ENCODE measurements around the gene KIF2A.
A peak's percentile ranks its signal among the peaks of the same experiment; 100 is the strongest.
"Not testable (repeated sequence)": the region's sequence is repeated elsewhere in the genome, so short reads cannot be mapped to it uniquely, and the experiment has no call there.

KIF2A gene

DNA sequence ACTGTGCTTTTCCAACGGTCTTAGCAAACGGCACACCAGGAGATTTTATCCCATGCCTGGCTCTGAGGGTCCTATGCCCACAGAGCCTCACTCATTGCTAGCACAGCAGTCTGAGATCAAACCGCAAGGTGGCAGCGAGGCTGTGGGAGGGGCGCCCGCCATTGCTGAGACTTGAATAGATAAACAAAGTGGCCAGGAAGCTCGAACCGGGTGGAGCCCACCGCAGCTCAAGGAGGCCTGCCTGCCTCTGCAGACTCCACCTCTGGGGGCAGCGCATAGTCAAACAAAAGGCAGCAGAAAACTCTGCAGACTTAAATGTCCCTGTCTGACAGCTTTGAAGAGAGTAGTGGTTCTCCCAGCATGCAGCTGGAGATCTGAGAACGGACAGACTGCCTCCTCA, 14.2 kb upstream of the KIF2A start:
- DNase-seq (ENCODE audit: low spot score): not testable (repeated sequence)

DNA sequence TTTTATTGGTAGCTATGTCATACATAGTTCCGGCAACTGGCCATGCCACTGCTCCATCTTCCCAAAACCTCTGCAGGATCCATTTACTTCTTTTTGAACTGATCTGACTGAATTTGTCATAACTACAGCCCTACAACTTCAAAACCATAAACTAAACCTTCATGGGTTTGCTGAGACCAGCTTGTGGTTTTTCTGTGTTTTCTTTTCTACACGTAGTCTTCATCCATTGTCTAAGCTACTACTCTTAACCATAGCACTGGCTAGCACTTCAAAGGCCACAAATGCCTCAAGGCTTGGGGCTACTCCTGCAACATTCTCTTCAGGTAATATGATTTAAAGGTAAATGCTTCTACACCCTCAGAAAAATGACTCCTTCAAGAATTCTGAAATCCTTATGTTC, 9.0 kb upstream of the KIF2A start:
- DNase-seq (ENCODE audit: low spot score): no peak

DNA sequence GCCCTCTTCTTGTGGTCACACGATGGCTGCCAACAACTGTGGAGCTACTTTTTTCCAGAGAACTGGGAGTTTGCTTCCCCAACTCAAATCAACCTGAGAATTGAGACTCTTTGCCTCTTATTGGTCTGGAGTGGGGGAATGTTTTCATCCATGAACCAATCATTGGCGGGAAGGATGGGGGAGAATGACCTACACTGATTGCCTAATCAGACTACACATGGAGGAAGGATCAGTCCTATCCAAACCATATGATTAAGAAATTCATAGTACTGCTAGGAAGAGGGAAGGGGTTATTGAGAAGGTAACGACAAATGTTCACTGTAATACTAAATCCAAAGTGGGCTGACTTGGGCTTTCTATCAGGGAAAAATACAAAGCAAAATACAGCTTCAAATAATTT, 7.9 kb upstream of the KIF2A start:
- DNase-seq (ENCODE audit: low spot score): no peak

DNA sequence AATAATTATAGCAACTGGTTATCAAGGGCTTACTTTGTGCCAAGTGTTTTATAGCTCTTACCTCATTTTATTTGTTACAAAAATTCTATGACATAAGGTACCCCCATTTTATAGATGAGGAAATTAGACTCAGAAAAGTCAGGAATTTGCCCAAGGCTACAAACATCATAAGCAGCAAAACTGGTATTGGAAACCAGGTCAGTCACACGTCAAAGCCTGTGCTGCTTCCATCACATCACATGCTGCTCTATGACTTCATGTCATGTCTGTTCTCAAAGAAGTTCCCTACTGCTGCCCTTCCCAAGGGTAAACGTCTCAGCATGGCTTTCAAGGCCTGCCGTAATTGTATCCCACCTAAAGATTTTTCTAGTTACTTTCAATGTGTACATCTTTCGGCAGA, 6.9 kb upstream of the KIF2A start:
- DNase-seq (ENCODE audit: low spot score): no peak

DNA sequence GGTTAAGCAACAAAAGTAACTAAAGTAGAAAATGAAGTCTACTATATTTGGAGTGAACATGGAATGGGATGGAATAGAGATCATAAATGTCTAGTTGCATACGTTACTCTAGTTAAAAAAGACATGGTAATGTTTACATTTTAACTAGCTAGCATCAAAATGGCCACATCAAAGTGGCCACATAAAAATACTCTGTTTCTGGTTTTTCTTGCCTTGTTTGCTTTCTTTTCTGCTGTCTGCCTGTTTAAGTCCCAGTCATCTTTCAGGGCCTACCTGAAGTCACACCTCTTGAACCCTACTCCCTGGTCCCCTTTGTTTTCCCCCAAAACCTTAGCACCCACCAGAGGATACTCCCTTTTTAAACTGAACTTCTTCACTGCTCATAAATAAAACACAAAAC, 6.4 kb upstream of the KIF2A start:
- DNase-seq (ENCODE audit: low spot score): no peak

DNA sequence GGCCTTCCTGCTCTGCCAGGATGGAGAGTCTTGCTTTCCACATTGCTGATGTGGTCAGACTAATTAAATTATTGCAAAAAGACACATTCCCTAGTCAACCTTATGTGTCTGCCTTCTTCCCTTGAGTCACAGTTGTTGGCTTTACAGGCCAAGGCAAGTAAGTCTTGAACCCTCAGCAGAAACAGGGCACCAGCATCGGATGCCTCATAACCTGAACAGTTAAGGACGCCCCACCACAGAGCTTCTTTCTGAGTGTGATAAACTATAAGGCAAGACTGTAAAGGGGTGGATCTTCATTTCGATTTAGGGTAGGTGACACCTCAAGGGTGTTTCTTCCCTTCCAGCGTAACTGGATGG, 670 bp upstream of the KIF2A start:
- DNase-seq (ENCODE audit: low spot score): no peak

DNA sequence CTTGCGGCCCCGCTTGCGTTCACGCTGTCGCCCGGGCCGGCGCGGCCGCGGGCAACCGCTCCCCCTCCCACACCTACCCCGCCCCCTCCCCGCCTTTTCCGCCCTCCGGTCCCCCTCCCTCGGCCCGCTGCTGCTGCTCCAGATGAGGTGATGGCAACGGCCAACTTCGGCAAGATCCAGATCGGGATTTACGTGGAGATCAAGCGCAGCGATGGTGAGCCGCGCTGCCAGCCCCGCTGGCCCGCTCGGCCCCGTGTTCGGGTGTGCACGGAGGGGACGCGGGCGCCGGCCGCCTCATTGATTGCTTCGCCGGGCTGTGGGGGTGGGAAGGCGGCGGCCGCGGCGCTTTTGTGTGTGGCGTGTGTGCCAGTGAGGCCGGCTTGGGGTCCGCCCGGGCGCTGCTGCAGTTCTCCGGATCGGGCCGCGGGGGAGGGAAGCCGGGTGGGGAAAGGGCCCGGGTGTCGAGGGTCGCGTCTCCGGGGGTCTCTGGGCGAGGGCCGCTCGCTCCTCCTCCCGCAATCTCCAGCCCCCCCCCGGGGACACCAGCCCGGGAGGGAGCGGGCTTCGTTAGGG, 403 bp downstream of the KIF2A start:
- DNase-seq (ENCODE audit: low spot score): no peak

DNA sequence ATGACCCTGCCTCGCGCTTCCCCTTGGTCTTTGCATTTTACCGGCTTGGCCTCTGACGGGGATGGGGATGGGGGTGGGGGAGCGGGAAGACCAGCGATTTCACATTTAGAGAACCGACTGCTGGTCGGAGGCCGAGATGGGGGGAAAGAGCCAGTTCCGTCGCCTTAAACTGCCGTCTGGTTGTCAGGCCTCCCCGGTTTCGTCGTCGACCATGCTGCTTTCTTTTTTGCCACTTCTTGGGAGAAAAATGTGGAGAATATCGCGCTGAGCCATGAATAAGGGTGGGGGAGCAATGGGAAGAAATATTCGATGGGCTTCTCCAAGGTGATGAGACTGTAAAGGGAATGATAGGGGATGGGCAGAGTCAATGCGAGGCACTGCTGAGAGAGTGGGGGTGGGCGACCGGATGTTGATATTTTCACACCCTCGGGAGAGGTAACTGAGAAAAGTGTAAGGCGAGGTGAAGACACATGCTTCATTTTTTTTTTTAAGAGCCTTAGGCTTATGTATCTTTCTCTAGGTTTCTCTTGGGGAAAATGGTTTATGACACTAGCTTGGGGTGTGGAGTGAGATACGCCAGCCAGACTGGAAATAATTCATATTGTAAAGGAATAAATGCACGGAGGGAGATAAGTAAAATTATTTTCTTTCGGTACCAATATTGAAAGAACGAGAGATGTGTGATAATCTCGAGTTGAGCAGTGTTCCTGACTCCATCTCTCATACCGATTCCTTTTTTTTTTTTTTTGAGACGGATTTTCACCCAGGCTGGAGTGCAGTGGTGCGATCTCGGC, 1.1 kb downstream of the KIF2A start:
- peak; percentile 38 for DNase-seq (ENCODE audit: low spot score)

DNA sequence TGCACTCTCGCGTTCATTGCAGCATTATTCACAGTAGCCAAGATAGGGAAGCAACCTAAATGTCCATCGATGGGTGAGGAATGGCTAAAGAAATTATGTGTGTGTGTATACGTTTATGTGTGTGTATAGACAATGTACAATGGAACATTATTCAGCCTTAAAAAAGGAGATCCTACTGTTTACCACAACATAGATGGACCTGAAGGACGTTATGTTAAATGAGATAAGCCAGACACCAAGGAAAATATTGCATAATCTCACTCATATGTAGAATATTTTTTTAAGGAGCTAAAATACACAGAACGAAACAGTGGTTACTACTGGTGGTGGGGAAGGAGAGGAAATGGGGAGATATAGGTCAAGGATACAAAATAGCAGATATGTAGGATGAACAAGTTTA, 2.4 kb downstream of the KIF2A start:
- no peak for DNase-seq (ENCODE audit: low spot score)

DNA sequence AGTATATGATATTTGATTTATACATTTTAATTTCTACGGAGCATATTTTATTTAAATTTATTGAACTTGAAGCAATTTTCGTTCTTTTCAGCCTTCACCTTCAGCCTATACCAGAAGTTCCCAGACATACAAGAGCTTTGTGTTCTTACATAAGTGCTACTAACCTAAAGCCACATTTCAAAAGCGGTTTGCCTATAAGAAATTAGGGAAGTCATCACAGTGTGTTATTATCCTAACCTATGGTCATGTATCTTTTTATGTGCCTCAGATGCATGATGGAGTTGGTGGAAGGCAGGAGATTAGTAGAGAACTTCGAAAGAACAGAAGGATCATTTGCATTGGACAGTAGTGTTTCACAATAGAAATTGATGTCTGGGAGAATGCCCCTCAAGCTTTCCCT, 3.1 kb downstream of the KIF2A start:
- DNase-seq (ENCODE audit: low spot score): no peak

DNA sequence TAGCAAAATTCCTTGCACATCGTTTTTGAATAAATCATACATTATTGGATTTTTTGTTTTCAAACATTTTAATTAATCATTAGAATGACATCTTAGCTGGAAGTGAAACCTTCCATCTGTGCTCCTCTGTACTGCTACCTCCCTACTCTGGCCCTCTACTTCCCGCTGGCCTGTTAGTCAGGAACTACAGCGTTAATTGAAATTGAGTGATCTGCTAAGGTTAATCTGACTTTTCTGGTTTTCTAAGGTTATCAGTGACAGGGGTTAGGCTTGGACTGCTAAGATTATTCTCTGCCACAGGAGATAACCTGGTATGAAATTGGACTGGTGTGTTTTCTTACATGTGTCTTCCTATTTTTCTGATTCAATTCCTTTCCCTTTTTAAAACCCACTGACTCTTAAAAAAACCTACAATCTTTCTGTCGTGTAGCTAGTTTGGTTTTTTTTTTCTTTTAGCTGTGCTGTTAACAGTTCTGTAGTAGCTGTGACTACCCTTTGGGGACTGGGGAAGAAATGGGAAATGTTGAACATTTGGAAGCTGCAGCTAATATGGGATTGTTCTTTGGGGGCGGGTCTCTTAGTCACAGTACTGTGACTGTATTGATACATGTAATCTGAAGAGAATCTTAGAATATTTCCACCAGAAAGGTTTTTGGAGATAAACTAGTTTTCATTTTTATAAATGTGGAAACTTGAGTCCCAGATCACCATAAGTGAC, 4.6 kb downstream of the KIF2A start:
- no peak for DNase-seq (ENCODE audit: low spot score)

DNA sequence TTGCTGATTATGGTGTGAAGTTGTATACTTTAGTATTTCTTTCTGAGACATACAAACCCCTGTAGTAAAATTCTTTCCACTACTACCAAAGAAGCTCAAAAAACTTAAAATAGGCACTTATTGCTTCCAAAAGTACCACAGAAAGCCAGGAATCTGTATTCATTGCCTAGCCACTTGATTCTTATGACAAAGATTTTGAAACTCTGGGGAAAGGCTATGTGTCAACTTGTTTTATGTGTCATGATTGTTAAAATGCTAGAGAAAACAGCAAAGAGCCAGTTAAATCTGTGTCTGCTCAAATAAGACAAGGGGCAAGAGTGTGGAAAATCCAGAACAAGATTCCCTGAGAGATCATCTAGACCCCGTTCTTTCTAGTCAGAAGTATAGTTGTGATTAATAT, 6.0 kb downstream of the KIF2A start:
- DNase-seq (ENCODE audit: low spot score): no peak

DNA sequence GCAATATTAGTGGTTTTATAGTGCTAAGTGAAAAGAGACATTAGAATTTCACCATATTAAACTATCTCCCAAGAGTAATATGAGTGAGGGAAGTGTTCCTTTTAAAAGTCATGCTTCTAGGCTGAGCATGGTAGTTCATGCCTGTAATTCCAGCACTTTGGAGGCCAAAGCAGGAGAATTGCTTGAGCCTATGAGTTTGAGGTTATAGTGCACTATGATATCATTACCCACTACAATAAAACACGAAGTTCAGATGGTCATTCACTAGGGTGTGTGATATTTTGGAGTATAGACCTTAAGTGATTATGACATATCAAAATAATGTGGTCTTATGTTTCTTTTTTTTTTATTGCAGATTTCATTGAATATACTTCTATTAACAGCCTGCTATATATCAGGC, 6.7 kb downstream of the KIF2A start:
- DNase-seq (ENCODE audit: low spot score): no peak

DNA sequence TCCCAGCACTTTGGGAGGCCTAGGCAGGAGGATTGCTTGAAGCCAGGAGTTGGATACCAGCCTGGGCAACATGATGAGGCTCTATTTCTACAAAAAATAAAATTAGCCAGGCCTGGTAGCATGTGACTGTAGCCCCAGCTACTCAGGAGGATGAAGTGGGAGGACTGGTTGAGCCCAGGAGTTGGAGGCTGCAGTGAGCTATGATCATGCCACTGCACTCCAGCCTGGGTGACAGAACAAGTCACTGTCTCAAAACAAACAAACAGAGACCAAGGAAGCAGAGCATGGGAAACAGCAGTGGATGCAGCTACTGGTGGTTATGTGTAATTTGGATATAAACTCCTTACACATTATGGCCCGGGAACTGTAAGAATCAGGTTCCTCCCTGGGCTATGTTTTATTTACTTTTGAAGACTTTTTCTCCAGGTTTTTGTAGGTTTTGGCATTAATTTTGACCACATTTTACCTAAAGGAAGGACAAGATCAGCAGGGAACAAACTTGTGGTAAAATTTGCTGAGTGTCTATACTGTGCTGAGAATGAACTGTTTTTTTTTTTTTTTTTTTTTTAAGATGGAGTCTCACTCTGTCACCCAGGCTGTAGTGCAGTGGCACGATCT, 8.3 kb downstream of the KIF2A start:
- no peak for DNase-seq (ENCODE audit: low spot score)

DNA sequence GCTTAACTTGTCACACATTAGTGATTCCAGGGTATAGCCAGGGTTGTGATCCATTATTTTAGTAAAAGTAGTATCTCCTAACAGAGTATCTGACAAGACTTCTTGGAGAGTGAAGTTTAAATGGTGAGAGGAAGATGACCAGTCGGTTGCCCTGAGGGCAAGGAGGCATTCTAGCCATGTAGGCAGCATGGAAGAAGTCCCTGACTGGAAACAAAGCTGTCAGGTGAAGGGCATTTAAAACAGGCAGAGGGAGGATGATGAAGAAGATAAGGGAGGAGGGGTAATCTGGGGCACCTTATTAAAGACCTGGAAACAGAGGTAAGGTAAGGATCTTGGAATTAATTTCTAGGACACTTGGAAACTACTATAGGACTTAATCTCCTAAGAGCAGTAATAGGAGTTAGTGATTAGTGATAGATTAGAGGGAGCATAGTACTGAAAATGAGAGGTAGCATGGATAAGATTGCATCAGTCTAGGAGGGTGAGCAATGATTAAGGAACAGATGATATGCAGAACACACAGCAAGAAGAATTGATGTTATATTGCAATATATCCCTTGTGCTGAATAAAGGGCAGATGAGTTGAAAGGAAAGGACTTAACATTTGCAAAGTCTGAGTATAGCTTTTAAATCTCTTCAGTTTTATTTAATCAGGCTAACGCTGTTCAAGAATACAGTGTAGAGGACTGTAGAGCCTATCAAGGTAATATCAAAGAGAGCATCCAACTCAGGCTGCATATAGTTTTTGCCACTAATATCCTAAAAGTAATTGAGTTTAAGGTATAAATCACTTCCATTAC, 9.6 kb downstream of the KIF2A start:
- no peak for DNase-seq (ENCODE audit: low spot score)

DNA sequence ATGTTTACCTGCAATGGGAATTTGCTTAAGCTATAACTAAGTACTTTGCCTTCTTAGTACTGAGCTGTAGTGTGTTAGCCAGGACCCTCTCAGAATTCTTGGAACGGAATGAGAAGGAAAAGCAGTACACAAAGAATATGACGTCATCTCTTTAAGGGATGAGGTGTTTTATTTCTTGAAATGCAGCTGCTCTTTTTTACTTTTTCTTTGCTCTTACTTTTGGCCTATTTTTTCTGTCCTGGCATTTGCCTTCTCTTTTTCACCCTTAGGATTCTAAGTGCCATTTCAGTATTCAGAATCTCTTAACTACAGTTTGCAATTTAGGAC, 10.1 kb downstream of the KIF2A start:
- DNase-seq (ENCODE audit: low spot score): no peak

DNA sequence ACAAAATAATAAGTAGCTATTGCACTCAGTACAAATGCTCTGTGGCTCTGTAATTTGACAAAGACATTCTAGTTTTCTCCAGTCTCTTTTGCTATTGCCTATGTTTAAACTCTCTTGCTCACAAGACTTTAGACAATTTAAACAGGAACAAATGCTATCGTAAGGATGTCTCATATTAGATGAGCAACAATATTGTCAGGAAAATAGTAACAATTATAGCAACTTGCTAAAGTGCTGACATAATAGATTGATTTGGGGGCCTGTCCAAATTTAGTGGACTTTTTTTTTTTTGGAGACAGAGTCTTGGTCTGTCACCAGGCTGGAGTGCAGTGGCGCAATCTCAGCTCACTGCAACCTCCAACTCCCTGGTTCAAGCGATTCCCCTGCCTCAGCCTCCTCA, 11.8 kb downstream of the KIF2A start:
- no peak for DNase-seq (ENCODE audit: low spot score)

DNA sequence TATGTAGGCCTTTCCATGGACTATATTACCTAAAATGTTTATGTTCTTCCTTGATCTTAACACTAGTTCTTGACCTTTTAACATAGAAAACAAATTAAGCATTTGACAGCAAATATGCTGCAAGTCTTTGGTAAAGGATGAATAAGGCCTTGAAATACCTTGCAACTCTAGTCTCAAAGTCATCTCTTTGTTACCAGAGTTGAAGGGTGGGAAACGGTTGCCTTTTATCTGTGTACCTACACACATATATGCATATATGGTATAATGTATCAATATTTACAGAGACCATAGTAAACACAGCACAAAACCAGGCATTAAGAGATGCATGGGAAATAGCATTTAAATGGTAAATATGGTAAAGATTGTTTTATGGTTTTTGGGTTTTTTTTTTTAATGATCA, 16.5 kb downstream of the KIF2A start:
- no peak for DNase-seq (ENCODE audit: low spot score)

DNA sequence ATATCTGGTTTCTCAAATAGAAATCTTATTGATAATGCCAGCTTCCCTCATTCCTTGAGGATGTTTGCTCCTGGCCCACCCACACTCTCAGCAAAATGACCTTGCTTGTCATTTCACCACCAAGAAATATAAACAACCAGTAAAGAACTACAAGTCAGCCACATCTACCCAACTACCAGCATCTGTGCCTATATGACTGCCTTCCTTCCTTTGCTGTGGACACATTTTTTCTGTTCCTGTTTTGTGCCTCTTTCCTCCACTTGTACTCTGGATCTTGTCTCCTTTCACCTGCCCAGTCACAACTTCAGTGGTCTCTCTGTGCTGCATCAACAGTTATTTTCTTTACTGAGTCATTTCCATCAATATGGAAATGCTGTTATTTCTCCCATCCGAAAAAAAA, 20.3 kb downstream of the KIF2A start:
- DNase-seq (ENCODE audit: low spot score): no peak

DNA sequence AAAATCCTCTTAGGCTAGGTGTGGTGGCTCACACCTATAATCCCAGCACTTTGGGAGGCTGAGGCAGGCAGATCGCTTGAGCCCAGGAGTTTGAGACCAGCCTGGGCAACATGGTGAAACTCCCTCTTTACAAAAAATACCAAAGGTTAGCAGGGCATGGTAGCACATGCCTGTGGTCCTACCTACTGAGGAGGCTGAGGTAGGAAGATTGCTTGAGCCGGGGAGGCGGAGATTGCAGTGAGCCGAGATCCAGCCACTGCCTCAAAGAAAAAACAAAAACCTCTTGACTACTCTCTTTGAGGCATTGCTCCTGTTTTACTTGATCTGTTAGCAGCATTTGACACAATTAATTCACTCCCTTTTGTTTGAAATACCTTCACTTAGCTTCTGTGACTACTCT, 20.7 kb downstream of the KIF2A start:
- DNase-seq (ENCODE audit: low spot score): no peak

DNA sequence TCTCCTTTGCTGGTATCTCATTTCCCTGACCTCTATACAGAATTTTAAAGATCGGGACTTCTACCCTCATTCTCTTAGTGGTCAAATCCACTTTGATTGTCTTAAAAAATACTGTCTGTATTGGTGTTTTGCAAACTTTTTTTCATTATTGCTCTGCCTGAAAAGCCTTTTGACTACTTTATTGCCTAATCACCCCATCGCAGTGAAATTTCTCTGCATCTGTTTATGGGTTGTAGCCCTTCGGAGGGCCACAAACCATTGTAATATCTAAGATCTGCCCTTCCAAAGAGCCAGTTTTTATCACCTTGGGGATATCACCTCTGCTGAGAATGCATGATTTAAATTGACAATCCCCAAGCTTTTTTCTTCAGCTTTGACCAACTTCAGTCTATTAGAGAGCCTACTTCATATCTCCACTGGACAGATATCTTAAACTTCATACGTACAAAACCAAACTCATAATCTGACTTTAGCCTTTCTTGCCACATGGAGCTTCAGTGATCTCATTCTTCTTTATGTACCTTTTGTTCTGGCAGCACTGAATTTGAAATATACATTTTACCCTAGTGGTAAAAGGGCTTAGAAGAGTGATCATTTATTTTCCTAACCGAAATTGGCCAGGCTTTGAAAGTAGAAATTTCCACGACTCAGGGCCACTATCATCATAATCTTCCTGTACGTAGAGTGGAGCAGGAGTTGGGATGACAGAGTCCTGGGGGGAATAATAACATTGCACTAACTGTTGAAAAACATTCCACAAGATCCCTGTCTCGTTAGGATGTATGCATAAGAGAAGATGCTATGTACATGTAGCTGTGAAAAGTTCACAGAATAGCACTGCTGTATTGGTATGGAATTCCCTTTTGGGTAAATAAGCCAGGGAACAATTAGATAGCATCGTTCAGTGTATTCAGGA, 21.4 kb downstream of the KIF2A start:
- DNase-seq (ENCODE audit: low spot score): no peak

All from D341Med (cell line).